GM23248 (cell line): ENCODE data around the gene IQSEC1.

ENCODE experiments used
- EZH2 ChIP-seq: fragments of 200-600 bp; sonication (generic); IDR thresholded peaks from 2 replicates; pipeline ENCODE4 v1.6.1; 2018; ENCODE audit warnings: antibody characterized with exemption, mild to moderate bottlenecking; ENCODE audit not compliant: insufficient read depth, poor library complexity, severe bottlenecking
- EZH2phosphoT487 ChIP-seq: fragments of 200-600 bp; sonication (generic); IDR thresholded peaks from 2 replicates; pipeline ENCODE4 v1.6.1; 2018; ENCODE audit warnings: antibody characterized with exemption, moderate library complexity, mild to moderate bottlenecking, low read depth; ENCODE audit not compliant: insufficient read depth

DNA sequence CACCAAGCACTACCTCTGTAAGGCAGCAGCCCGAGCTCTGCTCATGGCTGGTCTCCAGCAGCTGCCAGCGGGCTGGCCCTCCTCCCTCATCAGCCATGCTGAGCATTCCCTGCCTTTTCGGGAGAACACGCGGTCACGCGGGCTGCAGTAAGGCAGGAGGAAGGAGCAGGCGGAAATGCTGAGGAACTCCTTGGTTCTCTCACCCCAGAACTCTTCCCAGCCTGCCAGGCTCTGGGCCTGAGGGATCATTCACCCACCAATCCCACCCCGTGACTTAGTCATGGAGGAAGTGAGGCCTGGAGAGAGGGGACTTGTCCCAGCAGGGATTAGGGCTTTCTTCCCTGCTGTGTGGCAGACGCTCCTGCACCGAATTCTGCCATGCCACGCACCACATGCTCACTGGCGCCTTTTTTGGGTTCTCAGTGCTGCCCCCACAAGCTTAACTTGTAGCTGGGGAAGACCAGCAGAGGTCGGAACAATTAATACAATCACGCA is 189.0 kb downstream of the IQSEC1 start:
- TF ChIP-seq EZH2 (no peak), EZH2phosphoT487 (no peak)
